K562 (cell line): ENCODE data around the gene USP20. TPM values are rescaled to one million over a fixed set of nuclear protein-coding genes. Genes with fewer than 3 reads are reported as not detected.

ENCODE experiments used
- FOXA3 ChIP-seq, 2 experiments: fragments of 450-650 bp in 1 of 2; sonication (generic) in 1 of 2; formaldehyde crosslinking; IDR thresholded peaks in 1 of 2; conservative IDR thresholded peaks in 1 of 2; 2 replicates each; pipeline versions ENCODE4 v1.4.0 to v1.8.0; 2020 to 2022; ENCODE audit warnings: mild to moderate bottlenecking in 2 of 2, missing genetic modification reagents in 1 of 2
- HDAC1 ChIP-seq, 2 experiments: fragments of 450-650 bp; IDR thresholded peaks; 2 replicates each; pipeline ENCODE4 v1.6.1; 2016 to 2017; ENCODE audit warnings: inconsistent platforms in 1 of 2, mild to moderate bottlenecking in 1 of 2, moderate library complexity in 1 of 2
- JUND ChIP-seq, 2 experiments: IDR thresholded peaks; 2 replicates in 1 of 2; 3 replicates in 1 of 2; pipeline ENCODE4 v1.6.1; 2011; ENCODE audit warnings: borderline replicate concordance in 2 of 2, low read depth in 2 of 2, low read length in 2 of 2, improper control_type of control experiment in 1 of 2, missing biosample characterization in 1 of 2, missing genetic modification characterization in 1 of 2, missing genetic modification reagents in 1 of 2
- MYNN ChIP-seq, 2 experiments: sonication (generic); formaldehyde crosslinking in 1 of 2; IDR thresholded peaks; 2 replicates each; pipeline versions ENCODE4 v1.5.0 to v1.6.1; 2016 to 2020; ENCODE audit warnings: antibody characterized with exemption in 1 of 2, missing genetic modification reagents in 1 of 2
- TCF3 ChIP-seq: sonication (generic); formaldehyde crosslinking; IDR thresholded peaks from 2 replicates; pipeline ENCODE4 v1.4.0; 2020; ENCODE audit warnings: mild to moderate bottlenecking, missing genetic modification reagents
- TCF7L2 ChIP-seq: fragments of 150-350 bp; IDR thresholded peaks from 2 replicates; pipeline ENCODE4 v1.6.1; 2016; ENCODE audit warnings: low read depth, mild to moderate bottlenecking, low read length, moderate library complexity
- ZNF197 ChIP-seq: fragments of 200-800 bp; sonication (Bioruptor generic); IDR thresholded peaks from 2 replicates; pipeline ENCODE4 v1.6.1; 2016; ENCODE audit warnings: low read depth, missing genetic modification characterization, missing compliant biosample characterization
- ZNF699 ChIP-seq: fragments of 250-450 bp; sonication (Bioruptor Pico); IDR thresholded peaks from 2 replicates; pipeline ENCODE4 v1.8.0; 2021; ENCODE audit warnings: mild to moderate bottlenecking, moderate library complexity; ENCODE audit not compliant: insufficient replicate concordance
- polyA plus RNA-seq, 8 experiments: library from polyadenylated mRNA; depleted of rRNA in 4 of 8; stranded (reverse) in 5 of 8; unstranded in 3 of 8; fragments of >200 nt; fragmentation: Nextera tagmentation in 2 of 8; fragmentation: Illumina TruSeq in 1 of 8; extraction: Ambion mirVana in 2 of 8; extraction: Trizol in 1 of 8; gene quantifications; 2 replicates each; pipeline versions ENCODE4 v1.2.1 to v1.2.3, GENCODE V29; 2011 to 2014; ENCODE audit warnings: inconsistent platforms in 1 of 8, missing spikeins in 1 of 8
- total RNA-seq, 7 experiments: library from RNA; depleted of rRNA in 6 of 7; stranded (reverse); fragments of >200 nt in 6 of 7; fragmentation: Illumina TruSeq in 2 of 7; extraction: Trizol in 2 of 7; gene quantifications; 2 replicates each; pipeline versions ENCODE4 v1.2.1 to v1.2.3, GENCODE V29; 2011 to 2021; ENCODE audit warnings: low replicate concordance in 1 of 7
- TF ChIP-seq, protein P1 (sequence below): sonication (generic); formaldehyde crosslinking; IDR thresholded peaks from 2 replicates; pipeline ENCODE4 v1.8.1; 2023; ENCODE audit warnings: missing genetic modification reagents, mild to moderate bottlenecking, borderline replicate concordance
- TF ChIP-seq, protein P2 (sequence below): fragments of 250-450 bp; sonication (Bioruptor Pico); IDR thresholded peaks from 2 replicates; pipeline ENCODE4 v1.6.1; 2021; ENCODE audit warnings: mild to moderate bottlenecking
- TF ChIP-seq, protein P3 (sequence below): fragments of 450-650 bp; IDR thresholded peaks from 2 replicates; pipeline ENCODE4 v1.6.1; 2014; ENCODE audit warnings: low read depth, mild to moderate bottlenecking, moderate library complexity, borderline replicate concordance
- TF ChIP-seq, protein P4 (sequence below): fragments of 250-450 bp; sonication (Bioruptor Pico); IDR thresholded peaks from 2 replicates; pipeline ENCODE4 v1.4.0; 2020; ENCODE audit warnings: mild to moderate bottlenecking, moderate library complexity, borderline replicate concordance
- TF ChIP-seq, protein P5 (sequence below): IDR thresholded peaks from 3 replicates; pipeline ENCODE4 v1.6.1; 2011; ENCODE audit warnings: borderline replicate concordance, mild to moderate bottlenecking, moderate library complexity; ENCODE audit not compliant: insufficient read length; ENCODE audit errors: extremely low read depth

The USP20 gene
- total and polyA plus RNA-seq, 9 of the 15 experiments (the other 6 are each of a cell fraction or from before 2014, with no cell fraction given): 1.9 to 136 (median 49.1) TPM

DNA sequence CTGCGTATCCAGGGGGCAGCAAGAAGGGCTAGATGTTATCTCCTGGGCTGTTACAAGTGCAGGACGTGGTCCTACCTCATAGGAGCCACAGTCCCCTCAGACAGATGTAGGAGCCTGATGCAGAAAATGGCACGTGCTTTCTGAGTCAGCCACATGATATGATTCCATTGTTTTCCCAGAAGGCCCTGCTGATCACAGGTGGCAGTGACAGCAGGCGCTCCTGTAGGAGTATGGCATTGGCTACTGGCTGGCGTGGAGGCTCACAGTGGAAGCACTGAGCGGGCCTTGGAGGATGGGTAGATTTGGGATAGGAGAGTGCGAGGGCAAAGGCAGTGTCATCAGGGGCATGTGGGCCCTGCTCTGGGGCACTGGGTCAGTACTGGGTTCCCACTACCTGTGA lies 21.9 kb downstream of the USP20 start (continued):
- TF ChIP-seq, protein P1, sequence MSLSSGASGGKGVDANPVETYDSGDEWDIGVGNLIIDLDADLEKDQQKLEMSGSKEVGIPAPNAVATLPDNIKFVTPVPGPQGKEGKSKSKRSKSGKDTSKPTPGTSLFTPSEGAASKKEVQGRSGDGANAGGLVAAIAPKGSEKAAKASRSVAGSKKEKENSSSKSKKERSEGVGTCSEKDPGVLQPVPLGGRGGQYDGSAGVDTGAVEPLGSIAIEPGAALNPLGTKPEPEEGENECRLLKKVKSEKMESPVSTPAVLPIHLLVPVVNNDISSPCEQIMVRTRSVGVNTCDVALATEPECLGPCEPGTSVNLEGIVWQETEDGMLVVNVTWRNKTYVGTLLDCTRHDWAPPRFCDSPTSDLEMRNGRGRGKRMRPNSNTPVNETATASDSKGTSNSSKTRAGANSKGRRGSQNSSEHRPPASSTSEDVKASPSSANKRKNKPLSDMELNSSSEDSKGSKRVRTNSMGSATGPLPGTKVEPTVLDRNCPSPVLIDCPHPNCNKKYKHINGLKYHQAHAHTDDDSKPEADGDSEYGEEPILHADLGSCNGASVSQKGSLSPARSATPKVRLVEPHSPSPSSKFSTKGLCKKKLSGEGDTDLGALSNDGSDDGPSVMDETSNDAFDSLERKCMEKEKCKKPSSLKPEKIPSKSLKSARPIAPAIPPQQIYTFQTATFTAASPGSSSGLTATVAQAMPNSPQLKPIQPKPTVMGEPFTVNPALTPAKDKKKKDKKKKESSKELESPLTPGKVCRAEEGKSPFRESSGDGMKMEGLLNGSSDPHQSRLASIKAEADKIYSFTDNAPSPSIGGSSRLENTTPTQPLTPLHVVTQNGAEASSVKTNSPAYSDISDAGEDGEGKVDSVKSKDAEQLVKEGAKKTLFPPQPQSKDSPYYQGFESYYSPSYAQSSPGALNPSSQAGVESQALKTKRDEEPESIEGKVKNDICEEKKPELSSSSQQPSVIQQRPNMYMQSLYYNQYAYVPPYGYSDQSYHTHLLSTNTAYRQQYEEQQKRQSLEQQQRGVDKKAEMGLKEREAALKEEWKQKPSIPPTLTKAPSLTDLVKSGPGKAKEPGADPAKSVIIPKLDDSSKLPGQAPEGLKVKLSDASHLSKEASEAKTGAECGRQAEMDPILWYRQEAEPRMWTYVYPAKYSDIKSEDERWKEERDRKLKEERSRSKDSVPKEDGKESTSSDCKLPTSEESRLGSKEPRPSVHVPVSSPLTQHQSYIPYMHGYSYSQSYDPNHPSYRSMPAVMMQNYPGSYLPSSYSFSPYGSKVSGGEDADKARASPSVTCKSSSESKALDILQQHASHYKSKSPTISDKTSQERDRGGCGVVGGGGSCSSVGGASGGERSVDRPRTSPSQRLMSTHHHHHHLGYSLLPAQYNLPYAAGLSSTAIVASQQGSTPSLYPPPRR: no peak
- TF ChIP-seq TCF7L2 (no peak), HDAC1 (IDR thresholded peaks at IDR 0.05) (peak in 1 of 2 experiments; percentile 26; a peak in 1 of 4 replicates), JUND (IDR thresholded peaks at IDR 0.05; ENCODE audit: borderline replicate concordance, low read depth, low read length) (peak; percentile 60; the same call in 1 of the 2 replicates), JUND (tag; IDR thresholded peaks at IDR 0.05; ENCODE audit: borderline replicate concordance, low read depth, low read length) (peak; percentile 71; the same call in 2 of the 3 replicates), FOXA3 (CRISPR knock-in tag; conservative IDR thresholded peaks at IDR 0.05 in 1 of 2, IDR thresholded peaks at IDR 0.05 in 1 of 2) (no peak), MYNN (IDR thresholded peaks at IDR 0.05) (no peak), MYNN (CRISPR knock-in tag; IDR thresholded peaks at IDR 0.05) (no peak), ZNF197 (CRISPR knock-in tag) (no peak), TCF3 (CRISPR knock-in tag) (no peak), ZNF699 (CRISPR knock-in tag) (no peak)
- TF ChIP-seq, protein P2, sequence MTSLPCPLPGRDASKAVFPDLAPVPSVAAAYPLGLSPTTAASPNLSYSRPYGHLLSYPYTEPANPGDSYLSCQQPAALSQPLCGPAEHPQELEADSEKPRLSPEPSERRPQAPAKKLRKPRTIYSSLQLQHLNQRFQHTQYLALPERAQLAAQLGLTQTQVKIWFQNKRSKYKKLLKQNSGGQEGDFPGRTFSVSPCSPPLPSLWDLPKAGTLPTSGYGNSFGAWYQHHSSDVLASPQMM (CRISPR knock-in tag): no peak
- TF ChIP-seq, protein P3, sequence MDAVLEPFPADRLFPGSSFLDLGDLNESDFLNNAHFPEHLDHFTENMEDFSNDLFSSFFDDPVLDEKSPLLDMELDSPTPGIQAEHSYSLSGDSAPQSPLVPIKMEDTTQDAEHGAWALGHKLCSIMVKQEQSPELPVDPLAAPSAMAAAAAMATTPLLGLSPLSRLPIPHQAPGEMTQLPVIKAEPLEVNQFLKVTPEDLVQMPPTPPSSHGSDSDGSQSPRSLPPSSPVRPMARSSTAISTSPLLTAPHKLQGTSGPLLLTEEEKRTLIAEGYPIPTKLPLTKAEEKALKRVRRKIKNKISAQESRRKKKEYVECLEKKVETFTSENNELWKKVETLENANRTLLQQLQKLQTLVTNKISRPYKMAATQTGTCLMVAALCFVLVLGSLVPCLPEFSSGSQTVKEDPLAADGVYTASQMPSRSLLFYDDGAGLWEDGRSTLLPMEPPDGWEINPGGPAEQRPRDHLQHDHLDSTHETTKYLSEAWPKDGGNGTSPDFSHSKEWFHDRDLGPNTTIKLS: no peak
- TF ChIP-seq, protein P4, sequence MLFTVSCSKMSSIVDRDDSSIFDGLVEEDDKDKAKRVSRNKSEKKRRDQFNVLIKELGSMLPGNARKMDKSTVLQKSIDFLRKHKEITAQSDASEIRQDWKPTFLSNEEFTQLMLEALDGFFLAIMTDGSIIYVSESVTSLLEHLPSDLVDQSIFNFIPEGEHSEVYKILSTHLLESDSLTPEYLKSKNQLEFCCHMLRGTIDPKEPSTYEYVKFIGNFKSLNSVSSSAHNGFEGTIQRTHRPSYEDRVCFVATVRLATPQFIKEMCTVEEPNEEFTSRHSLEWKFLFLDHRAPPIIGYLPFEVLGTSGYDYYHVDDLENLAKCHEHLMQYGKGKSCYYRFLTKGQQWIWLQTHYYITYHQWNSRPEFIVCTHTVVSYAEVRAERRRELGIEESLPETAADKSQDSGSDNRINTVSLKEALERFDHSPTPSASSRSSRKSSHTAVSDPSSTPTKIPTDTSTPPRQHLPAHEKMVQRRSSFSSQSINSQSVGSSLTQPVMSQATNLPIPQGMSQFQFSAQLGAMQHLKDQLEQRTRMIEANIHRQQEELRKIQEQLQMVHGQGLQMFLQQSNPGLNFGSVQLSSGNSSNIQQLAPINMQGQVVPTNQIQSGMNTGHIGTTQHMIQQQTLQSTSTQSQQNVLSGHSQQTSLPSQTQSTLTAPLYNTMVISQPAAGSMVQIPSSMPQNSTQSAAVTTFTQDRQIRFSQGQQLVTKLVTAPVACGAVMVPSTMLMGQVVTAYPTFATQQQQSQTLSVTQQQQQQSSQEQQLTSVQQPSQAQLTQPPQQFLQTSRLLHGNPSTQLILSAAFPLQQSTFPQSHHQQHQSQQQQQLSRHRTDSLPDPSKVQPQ (CRISPR knock-in tag): no peak
- TF ChIP-seq, protein P5, sequence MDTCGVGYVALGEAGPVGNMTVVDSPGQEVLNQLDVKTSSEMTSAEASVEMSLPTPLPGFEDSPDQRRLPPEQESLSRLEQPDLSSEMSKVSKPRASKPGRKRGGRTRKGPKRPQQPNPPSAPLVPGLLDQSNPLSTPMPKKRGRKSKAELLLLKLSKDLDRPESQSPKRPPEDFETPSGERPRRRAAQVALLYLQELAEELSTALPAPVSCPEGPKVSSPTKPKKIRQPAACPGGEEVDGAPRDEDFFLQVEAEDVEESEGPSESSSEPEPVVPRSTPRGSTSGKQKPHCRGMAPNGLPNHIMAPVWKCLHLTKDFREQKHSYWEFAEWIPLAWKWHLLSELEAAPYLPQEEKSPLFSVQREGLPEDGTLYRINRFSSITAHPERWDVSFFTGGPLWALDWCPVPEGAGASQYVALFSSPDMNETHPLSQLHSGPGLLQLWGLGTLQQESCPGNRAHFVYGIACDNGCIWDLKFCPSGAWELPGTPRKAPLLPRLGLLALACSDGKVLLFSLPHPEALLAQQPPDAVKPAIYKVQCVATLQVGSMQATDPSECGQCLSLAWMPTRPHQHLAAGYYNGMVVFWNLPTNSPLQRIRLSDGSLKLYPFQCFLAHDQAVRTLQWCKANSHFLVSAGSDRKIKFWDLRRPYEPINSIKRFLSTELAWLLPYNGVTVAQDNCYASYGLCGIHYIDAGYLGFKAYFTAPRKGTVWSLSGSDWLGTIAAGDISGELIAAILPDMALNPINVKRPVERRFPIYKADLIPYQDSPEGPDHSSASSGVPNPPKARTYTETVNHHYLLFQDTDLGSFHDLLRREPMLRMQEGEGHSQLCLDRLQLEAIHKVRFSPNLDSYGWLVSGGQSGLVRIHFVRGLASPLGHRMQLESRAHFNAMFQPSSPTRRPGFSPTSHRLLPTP: no peak
